GM12875 (cell line): ENCODE results near the gene KLRG1.

Experiments
- H3K4me3 ChIP-seq: one replicate; pipeline ENCODE4 v1.5.1; 2011; ENCODE audit warnings: low read depth, low read length, control low read depth
- CTCF ChIP-seq: IDR thresholded peaks from 2 replicates; pipeline ENCODE4 v1.5.1; 2011; ENCODE audit warnings: low read depth, mild to moderate bottlenecking, control low read depth, inconsistent platforms, low read length, moderate library complexity, borderline replicate concordance; ENCODE audit not compliant: insufficient read depth

Gene KLRG1

GRCh38 chr12:9049520-9050133 is 60.3 kb downstream of the KLRG1 start:
- H3K4me3 ChIP-seq = no peak overlapping the region
- peak; percentile 18; the same call in 1 of the 2 replicates for TF ChIP-seq CTCF

GRCh38 chr12:9050521-9051157 is 61.3 kb downstream of the KLRG1 start:
- H3K4me3 ChIP-seq = no peak overlapping the region
- TF ChIP-seq CTCF = no peak

GRCh38 chr12:9051158-9051550 is 61.8 kb downstream of the KLRG1 start:
- no peak for TF ChIP-seq CTCF
- H3K4me3 ChIP-seq = no peak overlapping the region

- no peak for TF ChIP-seq CTCF
- no peak overlapping the region for H3K4me3 ChIP-seq
Observed at GRCh38 chr12:9052610-9053009, 63.3 kb downstream of the KLRG1 start.
